Osteocyte (in vitro differentiated cells): ENCODE data around the gene MAGOH. TPM values are rescaled to one million over a fixed set of nuclear protein-coding genes. Genes with fewer than 3 reads are reported as not detected.

Experiments used
- DNase-seq: peaks from one replicate; pipeline ENCODE4 v3.0.0; 2021; ENCODE audit warnings: mixed read lengths; ENCODE audit not compliant: unreplicated experiment; ENCODE audit errors: extremely low spot score
- H3K27ac Mint-ChIP-seq: one replicate; pipeline ENCODE4 v1.8.0; 2021; ENCODE audit warnings: mild to moderate bottlenecking, mixed read lengths; ENCODE audit not compliant: unreplicated experiment
- H3K27me3 Mint-ChIP-seq: one replicate; pipeline ENCODE4 v1.8.0; 2021; ENCODE audit warnings: mixed read lengths; ENCODE audit not compliant: unreplicated experiment
- H3K36me3 Mint-ChIP-seq: one replicate; pipeline ENCODE4 v1.8.0; 2021; ENCODE audit warnings: mixed read lengths; ENCODE audit not compliant: unreplicated experiment
- H3K4me1 Mint-ChIP-seq: one replicate; pipeline ENCODE4 v1.8.0; 2021; ENCODE audit warnings: mixed read lengths; ENCODE audit not compliant: unreplicated experiment
- H3K4me3 Mint-ChIP-seq: one replicate; pipeline ENCODE4 v1.8.0; 2021; ENCODE audit warnings: mild to moderate bottlenecking, moderate library complexity, mixed read lengths; ENCODE audit not compliant: unreplicated experiment
- H3K9me3 Mint-ChIP-seq: one replicate; pipeline ENCODE4 v1.8.0; 2021; ENCODE audit warnings: mixed read lengths; ENCODE audit not compliant: unreplicated experiment
- CTCF ChIP-seq: fragments of 200-600 bp; sonication (generic); IDR thresholded peaks from 2 replicates; pipeline ENCODE4 v1.5.0; 2021; ENCODE audit warnings: antibody characterized with exemption, mild to moderate bottlenecking, moderate library complexity
- total RNA-seq: library from RNA; stranded (reverse); gene quantifications from 2 replicates; pipeline ENCODE4 v1.2.1, GENCODE V29; 2021

The MAGOH gene
- total RNA-seq, 1 donor from 2014 or later: 37.7 TPM

GRCh38 chr1:53182111-53182593 is 56.2 kb downstream of the MAGOH start:
- peak; percentile 89 for DNase-seq
- H3K4me3 Mint-ChIP-seq: no peak overlapping the region
- no peak overlapping the region for H3K27ac Mint-ChIP-seq
- no peaks in the 10 kb centered on the region for H3K27me3 Mint-ChIP-seq
- peak; percentile 85 for TF ChIP-seq CTCF
- H3K4me1 Mint-ChIP-seq: no peaks in the 10 kb centered on the region
- H3K36me3 Mint-ChIP-seq: no peaks in the 10 kb centered on the region
- H3K9me3 Mint-ChIP-seq: no peaks in the 10 kb centered on the region

DNA sequence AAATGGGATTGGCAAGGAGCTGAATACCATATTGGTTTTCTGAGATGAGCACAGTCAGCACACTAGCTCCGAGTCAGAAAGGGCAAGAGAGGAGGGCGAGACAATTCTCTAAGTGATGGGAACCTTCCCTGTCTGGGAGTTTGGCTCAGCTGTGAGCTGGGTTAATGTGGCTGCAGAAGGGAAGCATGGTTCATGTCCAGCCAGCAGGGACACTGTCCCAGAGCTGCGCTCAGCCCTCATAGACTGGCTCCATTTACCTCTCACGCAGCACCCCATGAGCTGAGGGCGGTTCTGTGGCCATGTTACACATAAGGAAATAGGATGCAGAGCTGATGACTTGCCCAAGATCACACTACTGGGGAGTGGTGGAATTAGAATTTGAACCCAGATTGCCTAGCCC is 57.4 kb downstream of the MAGOH start:
- no peaks in the 10 kb centered on the region for H3K4me1 Mint-ChIP-seq
- H3K9me3 Mint-ChIP-seq: no peaks in the 10 kb centered on the region
- no peak for DNase-seq
- H3K36me3 Mint-ChIP-seq: no peaks in the 10 kb centered on the region
- H3K27me3 Mint-ChIP-seq: peaks cover 4% of the 10 kb centered on the region
- no peak for TF ChIP-seq CTCF
- H3K4me3 Mint-ChIP-seq: no peak overlapping the region
- H3K27ac Mint-ChIP-seq: no peak overlapping the region

DNA sequence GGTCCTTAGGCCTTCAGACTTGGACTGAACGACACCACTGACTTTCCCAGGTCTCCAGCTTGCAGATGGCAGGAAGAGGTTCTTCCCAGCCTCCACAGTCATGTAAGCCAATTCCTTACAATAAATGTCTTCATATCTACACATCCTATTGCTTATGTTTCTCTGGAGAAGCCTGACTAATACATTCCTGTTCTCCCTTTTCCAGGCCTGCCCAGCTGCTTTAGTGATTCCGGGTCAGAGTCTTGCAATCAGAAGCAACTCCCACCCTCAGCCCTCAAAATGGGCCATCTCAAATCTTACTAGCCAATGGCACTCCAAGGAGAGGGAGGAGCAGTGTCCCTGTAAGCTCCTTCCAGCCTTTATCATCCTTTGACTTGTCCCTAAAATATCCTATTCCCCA is 58.1 kb downstream of the MAGOH start:
- Mint-ChIP-seq H3K4me1 (no peaks in the 10 kb centered on the region), H3K9me3 (no peaks in the 10 kb centered on the region), H3K27me3 (peaks cover 4% of the 10 kb centered on the region), H3K36me3 (no peaks in the 10 kb centered on the region), H3K4me3 (no peak overlapping the region), H3K27ac (no peak overlapping the region)
- TF ChIP-seq CTCF: no peak
- DNase-seq: no peak

Other genes with a start within 250 kb of the MAGOH start
- 6.5 and 6.6 TPM in 2 replicates for gene PODN, start 176.3 kb downstream of the MAGOH start, total RNA-seq
- gene SLC1A7, start 95.9 kb downstream of the MAGOH start, total RNA-seq: not detected in 2 replicates
- gene CPT2, start 41.7 kb downstream of the MAGOH start, total RNA-seq: 15.6 and 16.6 TPM in 2 replicates
- 52.6 and 59.8 TPM in 2 replicates for gene CZIB, start 17.9 kb downstream of the MAGOH start, total RNA-seq
- 4.4 and 6.3 TPM in 2 replicates for gene LRP8, start 89.6 kb upstream of the MAGOH start, total RNA-seq
- gene DMRTB1, start 220.9 kb upstream of the MAGOH start, total RNA-seq: not detected in 2 replicates